Activated naive CD4-positive, alpha-beta T cell treated with anti-CD3 and anti-CD28 coated beads, Interleukin-2, amount 50 U/mL, for 72 hours (primary cell): ENCODE data around the gene SMARCB1. TPM values are rescaled to one million over a fixed set of nuclear protein-coding genes. Genes with fewer than 3 reads are reported as not detected.
A peak's percentile ranks its signal among the peaks of the same experiment; 100 is the strongest.

Source experiments
- ATAC-seq, 2 donors: fragments of 150-1000 bp; cut with Tn5 transposase; 2 replicates each; pipeline ENCODE4 v1.10.0; 2021; ENCODE audit warnings: mild to moderate bottlenecking in 2 of 2, moderate library complexity in 2 of 2
- DNase-seq, 2 donors: peaks; one replicate each; pipeline ENCODE4 v3.0.0; 2021 to 2022; ENCODE audit warnings: low spot score in 2 of 2
- H3K27ac Mint-ChIP-seq, 2 donors: one replicate each; pipeline ENCODE4 v1.8.0; 2022; ENCODE audit warnings: mild to moderate bottlenecking in 2 of 2, mixed read lengths in 2 of 2
- H3K36me3 Mint-ChIP-seq, 2 donors: one replicate each; pipeline ENCODE4 v1.8.0; 2022; ENCODE audit warnings: mixed read lengths in 2 of 2
- H3K9me3 Mint-ChIP-seq, 2 donors: one replicate each; pipeline ENCODE4 v1.8.0; 2022; ENCODE audit warnings: mixed read lengths in 2 of 2
- total RNA-seq, 2 donors: library from RNA; stranded (reverse); gene quantifications; one replicate each; pipeline ENCODE4 v1.2.3, GENCODE V29; 2022

SMARCB1 gene
- total RNA-seq, 2 donors from 2014 or later = 51.9 to 72.7 TPM

DNA sequence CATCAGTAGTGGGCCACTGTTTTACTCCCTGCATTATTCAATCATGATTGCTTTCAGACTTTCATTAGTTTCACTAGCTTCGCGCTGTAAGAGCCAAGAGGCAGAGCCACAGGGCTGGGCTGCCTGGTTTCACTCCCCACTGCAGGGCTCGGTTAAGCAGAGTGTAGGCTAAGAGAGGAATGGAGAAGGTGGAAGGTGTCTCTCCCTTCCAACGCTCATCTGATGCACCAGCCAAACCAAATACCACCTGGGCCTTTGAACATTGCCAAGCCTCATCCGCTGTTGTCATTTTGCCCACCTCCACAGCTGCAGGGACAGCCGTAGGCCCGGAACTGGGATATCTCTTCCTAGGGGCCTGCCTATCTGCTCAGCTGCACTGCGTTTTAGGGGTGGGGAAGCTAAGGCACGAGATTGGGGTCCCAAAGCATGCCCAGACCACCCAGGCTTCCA is 480 bp upstream of the SMARCB1 start:
- Mint-ChIP-seq H3K36me3 (no peaks in the 10 kb centered on the region), H3K9me3 (no peaks in the 10 kb centered on the region), H3K27ac (peak overlapping the region; percentile 94 to 98)
- peak; percentile 7 to 40 for ATAC-seq
- DNase-seq = peak in 1 of 2 donors; percentile 64

DNA sequence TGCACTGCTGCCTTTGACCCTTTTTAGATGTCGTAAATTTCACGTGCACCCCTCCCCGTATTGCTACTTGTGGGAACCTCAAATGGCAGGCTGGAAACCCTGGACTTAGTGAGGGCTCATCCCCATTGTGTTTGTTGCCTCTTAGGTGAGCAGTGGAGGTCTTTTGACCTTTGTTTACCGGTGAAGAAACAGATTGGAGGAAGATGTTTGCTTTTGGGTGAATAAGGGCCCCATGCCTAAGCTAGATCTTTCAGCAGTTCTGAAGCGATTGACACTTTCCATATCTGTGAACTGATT is 782 bp downstream of the SMARCB1 start:
- ATAC-seq = peak in 1 of 2 donors; percentile 35
- Mint-ChIP-seq H3K27ac (peak overlapping the region; percentile 86 to 94), H3K36me3 (no peaks in the 10 kb centered on the region), H3K9me3 (no peaks in the 10 kb centered on the region)
- no peak for DNase-seq

DNA sequence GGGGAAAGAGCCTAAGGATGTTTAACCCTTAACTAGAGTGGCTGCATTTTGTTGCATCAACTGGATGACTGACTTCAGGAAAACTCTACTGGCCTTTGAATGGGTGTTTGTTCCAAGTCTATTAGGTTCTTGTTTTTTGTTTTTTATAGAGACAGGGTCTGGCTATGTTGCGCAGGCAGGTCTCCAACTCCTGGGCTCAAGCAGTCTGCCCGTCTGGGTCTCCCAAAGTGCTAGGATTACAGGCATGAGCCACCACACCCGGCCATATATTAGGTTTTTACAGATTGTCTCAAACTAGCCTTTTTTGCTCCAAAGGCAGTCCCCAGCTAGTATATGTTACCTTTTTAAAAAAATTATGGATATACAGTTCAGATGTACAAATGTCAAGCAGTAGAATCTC is 1.1 kb downstream of the SMARCB1 start:
- H3K36me3 Mint-ChIP-seq = peaks cover 0 to 1% of the 10 kb centered on the region in 2 donors
- ATAC-seq (no peak), DNase-seq (no peak)
- H3K9me3 Mint-ChIP-seq = no peaks in the 10 kb centered on the region
- H3K27ac Mint-ChIP-seq = peak overlapping the region; percentile 86 to 94

DNA sequence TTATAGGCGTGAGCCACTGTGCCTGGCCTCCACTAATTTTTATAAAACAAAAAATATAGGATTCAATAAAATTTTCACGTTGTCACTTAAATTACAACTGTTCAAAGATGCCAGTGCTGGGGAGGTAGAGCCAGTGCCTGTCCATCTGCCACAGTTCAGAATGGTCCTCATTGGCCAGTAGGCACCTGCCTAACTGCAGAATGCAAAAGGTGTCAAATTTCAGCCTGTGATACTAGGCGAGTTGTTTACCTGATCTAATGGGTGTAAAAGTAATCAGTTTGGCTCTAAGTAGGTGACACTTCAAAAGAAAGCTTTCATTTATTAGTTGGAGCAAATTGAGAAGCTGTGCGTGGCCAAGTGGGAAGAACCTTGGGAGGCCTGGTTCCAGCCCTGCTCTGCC is 2.4 kb downstream of the SMARCB1 start:
- H3K36me3 Mint-ChIP-seq = peaks cover 4 to 8% of the 10 kb centered on the region in 2 donors
- DNase-seq = no peak

DNA sequence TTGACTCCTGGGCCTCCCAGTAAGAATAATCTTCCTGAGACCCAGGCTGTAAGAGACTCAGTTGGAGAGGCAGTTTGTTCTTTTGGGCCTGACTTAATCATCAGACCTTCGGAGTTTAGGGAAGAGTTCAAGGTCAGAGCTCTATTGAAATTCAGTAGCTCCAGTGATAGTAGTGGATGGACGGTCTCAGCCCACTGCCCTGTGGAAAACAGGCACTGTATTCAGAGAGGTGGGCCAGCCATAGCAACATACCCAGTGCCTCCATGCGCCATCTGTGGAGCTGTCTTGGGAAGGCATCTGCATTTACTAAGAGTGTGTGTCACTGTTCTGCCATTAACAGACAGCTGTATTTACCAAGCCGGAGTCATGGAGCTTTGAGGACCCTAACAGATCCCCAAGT is 2.9 kb downstream of the SMARCB1 start:
- Mint-ChIP-seq H3K9me3 (no peaks in the 10 kb centered on the region), H3K36me3 (peaks cover 4 to 8% of the 10 kb centered on the region in 2 donors), H3K27ac (no peak overlapping the region)
- ATAC-seq (no peak), DNase-seq (no peak)

More for the DNA sequence above, 2.4 kb downstream of the SMARCB1 start:
- ATAC-seq = no peak
- no peaks in the 10 kb centered on the region for H3K9me3 Mint-ChIP-seq
- H3K27ac Mint-ChIP-seq = peak overlapping the region in 1 of 2 donors; percentile 82

DNA sequence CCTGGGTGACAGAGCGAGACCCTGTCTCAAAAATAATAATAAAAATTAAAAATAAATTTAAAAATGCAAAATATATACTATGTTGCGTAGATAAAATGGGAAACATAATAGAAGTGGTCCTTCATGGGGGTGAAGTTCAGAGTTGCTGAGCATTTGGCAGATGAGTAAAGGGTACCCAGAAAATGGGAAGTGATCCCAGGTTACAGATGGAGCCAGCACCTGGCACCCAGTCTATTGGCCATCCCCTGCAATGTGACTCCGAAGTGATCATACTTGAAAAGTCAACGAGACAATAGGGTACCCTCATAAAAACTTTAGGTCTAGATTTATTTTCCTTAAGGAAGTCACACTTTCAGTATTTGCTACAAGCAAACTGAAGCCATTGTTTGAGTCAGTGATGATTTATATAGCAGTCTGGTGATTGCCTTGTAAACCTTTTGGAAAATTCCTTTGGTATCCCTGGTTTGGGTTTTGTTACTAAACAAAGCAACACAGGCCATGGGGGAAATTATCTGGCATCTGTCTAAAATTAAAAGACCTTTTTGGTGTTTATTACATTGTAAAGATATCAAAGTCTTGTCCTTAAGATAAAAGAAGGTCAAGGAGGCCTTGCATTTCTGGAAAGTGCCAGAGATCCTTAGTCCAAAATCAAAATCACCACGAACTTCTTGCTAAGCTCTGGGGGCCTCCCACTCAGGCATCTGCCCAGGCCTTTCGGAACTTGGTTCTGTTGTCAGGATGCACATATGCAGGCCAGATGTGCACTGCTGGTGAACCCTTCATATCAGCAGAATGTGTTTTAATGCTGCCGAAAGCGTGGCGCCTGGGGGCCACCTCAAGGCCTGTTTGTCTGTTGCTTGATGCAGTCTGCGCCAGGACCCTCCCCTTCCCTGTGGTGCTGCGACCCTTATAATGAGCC is 4.3 kb downstream of the SMARCB1 start:
- Mint-ChIP-seq H3K9me3 (no peaks in the 10 kb centered on the region), H3K36me3 (peaks cover 4 to 10% of the 10 kb centered on the region in 2 donors), H3K27ac (no peak overlapping the region)
- DNase-seq = no peak
- no peak for ATAC-seq

DNA sequence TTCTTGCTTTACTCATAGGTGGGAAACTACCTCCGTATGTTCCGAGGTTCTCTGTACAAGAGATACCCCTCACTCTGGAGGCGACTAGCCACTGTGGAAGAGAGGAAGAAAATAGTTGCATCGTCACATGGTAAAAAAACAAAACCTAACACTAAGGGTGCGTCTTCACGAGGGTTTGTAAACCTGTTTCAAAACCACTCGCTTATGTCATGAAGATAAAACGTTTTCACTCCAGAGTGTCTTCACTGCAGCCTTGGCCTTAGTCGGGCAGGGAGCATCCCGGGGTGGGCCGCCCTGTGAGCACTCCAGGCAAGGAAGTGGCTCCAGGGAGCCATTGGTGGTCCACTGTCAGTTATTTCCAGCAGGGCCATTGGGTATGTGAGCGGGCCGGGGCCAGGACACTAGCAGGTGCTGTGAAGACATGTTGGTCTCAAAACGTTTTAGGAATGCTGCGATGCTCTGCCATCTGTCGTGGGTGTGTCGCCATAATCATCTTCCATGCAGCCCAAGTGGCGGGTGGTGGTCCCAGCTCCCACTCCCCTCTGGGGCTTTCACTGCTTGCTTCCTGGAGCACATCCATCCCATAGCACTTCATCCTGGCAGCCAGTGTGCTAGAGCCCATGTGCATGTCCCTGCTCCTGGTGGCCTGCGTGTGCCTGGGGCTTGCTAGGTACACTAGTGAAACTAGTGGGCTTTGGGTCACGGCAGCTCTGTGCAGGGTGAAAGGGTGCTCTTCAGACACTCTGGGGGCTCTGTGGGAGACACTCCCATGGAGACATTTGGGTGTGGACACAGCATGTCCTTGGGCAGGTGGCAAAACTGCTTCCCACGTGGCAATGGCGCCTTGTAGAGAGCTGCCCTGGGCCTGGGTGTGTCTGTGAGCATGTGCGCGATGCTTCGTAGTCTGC is 5.2 kb downstream of the SMARCB1 start:
- Mint-ChIP-seq H3K36me3 (peaks cover 4 to 17% of the 10 kb centered on the region in 2 donors), H3K9me3 (no peaks in the 10 kb centered on the region), H3K27ac (peak overlapping the region; percentile 24 to 44)
- DNase-seq = no peak
- no peak for ATAC-seq

DNA sequence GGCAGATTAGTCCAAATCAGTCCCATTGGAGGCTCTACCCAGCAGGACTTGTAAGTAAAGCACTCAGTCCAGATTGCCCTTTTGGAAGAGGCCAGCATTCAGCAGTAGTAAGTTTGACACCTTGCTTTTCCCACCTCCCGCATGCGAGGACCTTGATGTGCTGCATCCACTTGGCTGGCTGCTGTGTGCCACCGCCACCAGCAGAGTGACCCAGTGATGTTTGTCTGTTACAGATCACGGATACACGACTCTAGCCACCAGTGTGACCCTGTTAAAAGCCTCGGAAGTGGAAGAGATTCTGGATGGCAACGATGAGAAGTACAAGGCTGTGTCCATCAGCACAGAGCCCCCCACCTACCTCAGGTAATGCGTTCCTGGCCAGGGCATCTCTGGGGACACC is 6.6 kb downstream of the SMARCB1 start:
- ATAC-seq (no peak), DNase-seq (no peak)
- Mint-ChIP-seq H3K36me3 (peaks cover 4 to 17% of the 10 kb centered on the region in 2 donors), H3K9me3 (no peaks in the 10 kb centered on the region), H3K27ac (peak overlapping the region; percentile 15 to 51)

DNA sequence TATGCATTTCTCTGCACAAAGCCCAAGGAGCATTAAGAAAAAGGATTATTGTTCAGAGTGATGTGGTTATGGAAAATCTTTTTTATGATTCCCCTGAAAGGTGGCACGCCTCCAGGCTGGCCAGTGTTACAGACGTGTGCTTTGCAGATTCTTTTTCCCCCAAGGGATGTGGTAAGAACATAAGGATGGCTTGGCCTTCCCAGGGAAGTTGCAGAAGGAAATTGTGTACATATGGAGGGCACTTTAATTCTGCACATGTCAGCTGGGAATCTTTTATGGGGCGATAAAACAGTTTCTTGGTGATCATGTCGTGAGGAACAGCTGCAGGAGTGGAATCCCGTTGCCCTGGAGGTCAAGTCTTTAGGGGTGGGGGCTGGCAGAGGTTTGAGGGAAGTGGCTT is 9.7 kb downstream of the SMARCB1 start:
- ATAC-seq (no peak), DNase-seq (no peak)
- H3K36me3 Mint-ChIP-seq = peaks cover 4 to 30% of the 10 kb centered on the region in 2 donors
- H3K27ac Mint-ChIP-seq = peak overlapping the region in 1 of 2 donors; percentile 29
- H3K9me3 Mint-ChIP-seq = no peaks in the 10 kb centered on the region

DNA sequence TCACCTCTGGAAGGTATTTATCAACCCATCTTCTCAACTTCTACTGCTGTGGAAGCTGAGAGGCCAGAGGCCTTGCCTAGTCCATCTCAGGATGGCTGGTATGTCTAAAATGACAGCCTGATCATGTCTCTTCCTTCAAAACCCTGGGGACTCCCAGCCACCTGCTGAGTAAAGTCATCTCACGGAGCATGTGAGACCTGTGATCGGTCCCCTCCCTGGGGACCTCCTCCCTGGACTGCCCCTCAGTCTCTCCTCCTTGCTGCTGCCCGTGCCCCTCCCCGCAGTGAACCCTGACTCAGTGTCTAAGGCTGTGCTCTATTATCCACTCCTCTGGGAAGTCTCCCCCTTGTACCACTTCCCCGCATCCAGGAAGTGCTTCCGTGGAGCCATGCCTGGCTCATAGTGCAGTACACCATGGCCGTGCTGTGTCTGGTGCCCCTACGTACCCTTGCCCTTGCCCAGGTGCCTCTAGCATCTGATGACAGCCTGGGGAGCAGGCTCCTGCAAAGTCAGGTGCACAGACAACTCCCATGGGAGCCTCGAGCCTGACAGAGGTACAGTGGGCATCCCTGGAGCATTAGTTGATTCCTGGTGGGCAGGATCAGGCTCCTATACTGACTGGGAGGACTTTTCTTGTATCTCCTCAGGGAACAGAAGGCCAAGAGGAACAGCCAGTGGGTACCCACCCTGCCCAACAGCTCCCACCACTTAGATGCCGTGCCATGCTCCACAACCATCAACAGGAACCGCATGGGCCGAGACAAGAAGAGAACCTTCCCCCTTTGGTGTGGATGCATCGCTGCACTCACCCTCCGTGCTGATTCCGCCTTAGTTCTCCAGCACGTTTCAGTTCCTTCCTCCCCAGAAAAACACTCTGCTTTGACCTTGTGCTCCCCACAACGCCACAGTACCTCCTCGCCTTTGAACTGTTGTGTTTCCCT is 13.8 kb downstream of the SMARCB1 start:
- H3K27ac Mint-ChIP-seq = peak overlapping the region; percentile 24 to 59
- peaks cover 7 to 26% of the 10 kb centered on the region in 2 donors for H3K36me3 Mint-ChIP-seq
- no peaks in the 10 kb centered on the region for H3K9me3 Mint-ChIP-seq
- DNase-seq = no peak
- ATAC-seq = no peak

DNA sequence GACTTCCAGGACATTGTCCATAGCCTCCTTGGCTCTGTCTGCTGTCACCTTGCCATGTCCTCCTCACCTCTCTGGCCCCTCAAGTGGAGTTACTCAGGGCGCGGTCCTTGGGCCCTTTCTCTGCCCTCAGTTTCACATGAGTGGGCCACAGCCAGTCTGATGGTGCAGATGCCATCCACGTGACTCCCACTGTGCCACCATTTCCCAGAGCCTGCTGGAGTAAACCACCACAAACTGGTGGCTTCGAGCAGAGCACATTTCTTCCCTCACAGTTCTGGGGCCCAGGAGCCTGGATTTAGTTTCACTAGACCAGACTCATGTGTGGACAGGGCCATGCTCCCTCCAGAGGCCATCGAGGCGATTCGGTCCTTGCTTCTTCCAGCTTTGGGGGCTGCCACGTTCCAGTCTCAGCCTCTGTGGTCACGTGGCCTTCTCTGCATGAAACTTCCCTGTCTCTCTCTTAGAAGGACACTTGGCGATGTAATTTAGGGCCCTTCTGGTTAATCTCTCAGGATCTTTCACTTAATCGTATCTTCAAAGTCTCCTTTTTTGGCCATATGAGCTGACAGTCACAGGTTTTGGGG is 14.6 kb downstream of the SMARCB1 start:
- peaks cover 7 to 21% of the 10 kb centered on the region in 2 donors for H3K36me3 Mint-ChIP-seq
- DNase-seq = no peak

DNA sequence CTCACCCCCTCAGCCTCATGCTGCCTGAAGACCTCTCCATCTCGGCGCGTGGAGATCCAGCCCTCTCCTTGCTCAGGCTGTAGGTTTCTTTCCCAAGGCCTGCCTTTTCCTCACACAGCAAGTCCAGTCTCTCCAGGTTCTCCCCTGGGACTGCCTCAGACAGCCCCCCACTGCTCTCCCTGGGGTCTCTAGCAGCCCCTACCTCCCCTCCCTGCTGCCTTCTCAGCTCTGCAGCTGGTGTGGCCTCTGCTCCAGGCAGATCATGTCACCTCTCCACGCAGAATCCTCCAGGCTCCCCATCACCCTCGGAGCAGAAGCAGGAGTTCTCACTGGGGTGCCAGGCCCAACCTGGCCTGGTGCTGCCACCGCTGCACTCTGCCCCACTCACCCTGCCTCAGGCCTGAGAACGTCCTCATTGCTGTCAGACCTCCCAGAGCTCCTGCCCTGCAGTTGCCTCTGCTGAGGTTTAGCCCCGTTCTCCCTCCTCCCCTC is 15.2 kb downstream of the SMARCB1 start:
- H3K36me3 Mint-ChIP-seq = peaks cover 7 to 17% of the 10 kb centered on the region in 2 donors
- DNase-seq (no peak), ATAC-seq (no peak)
- H3K27ac Mint-ChIP-seq = peak overlapping the region; percentile 18 to 34
- H3K9me3 Mint-ChIP-seq = no peaks in the 10 kb centered on the region

More for the DNA sequence above, 14.6 kb downstream of the SMARCB1 start:
- no peaks in the 10 kb centered on the region for H3K9me3 Mint-ChIP-seq
- no peak for ATAC-seq
- peak overlapping the region; percentile 24 to 59 for H3K27ac Mint-ChIP-seq

DNA sequence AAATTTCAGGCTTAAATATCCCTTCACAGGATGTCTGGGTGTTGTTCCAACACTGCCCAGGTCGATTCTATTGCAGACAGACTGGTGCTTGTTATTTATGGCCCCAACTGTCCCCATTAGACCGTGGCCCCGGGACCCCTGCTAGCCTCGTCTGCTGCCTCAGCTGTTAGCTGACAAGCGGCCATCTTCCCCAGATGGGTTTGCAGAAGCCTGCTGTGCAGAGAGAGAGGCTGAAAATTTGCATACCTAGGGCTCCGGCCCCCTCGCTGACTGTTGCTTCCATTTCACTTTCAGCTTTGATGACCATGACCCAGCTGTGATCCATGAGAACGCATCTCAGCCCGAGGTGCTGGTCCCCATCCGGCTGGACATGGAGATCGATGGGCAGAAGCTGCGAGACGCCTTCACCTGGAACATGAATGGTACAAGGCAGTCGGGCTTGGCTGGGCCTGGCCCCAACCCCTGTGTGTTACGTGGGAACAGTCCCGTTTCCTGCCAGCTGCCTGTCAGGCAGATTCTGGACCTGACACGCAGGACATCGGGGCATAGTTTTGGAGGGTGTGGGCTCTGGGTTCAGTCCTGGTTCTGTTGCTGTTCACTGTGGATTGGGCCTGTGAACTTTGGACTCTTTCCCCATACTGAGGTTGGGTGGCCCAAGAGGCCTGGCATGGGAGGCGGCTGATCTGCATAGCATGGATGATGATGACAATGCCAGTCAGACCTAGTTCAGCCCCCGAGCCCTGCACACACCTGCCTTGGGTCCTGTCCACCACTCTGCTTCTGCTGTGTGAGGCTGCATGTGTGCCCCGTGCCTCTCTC is 16.4 kb downstream of the SMARCB1 start:
- H3K27ac Mint-ChIP-seq = no peak overlapping the region
- H3K9me3 Mint-ChIP-seq = no peaks in the 10 kb centered on the region
- peaks cover 7 to 17% of the 10 kb centered on the region in 2 donors for H3K36me3 Mint-ChIP-seq
- ATAC-seq (no peak), DNase-seq (no peak)

DNA sequence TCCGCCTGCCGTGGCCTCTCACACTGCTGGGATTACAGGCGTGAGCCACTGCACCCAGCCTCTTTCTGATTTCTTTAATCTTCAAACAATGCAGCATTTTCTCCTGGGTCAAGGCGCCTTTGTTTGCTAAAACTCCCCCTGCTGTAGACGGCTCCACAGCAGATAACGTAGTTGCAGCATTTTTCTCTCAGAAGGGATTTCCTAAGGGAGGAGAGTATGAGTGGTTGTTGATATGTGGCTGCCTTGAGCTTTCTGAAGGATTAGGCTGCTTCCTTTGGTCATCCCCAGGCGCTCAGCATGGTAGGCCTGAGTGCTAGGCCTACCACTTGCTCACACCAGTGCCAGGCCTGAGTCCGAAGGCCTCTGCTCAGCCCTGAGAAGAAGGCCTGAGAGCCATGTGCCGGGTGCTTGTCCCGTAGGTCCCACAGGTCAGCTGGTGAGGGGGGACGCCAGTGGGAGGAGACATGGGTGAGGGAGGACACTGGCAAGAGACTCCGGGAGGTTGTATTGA is 18.1 kb downstream of the SMARCB1 start:
- peaks cover 7 to 17% of the 10 kb centered on the region in 2 donors for H3K36me3 Mint-ChIP-seq
- no peak for ATAC-seq
- H3K27ac Mint-ChIP-seq = peak overlapping the region in 1 of 2 donors; percentile 15

DNA sequence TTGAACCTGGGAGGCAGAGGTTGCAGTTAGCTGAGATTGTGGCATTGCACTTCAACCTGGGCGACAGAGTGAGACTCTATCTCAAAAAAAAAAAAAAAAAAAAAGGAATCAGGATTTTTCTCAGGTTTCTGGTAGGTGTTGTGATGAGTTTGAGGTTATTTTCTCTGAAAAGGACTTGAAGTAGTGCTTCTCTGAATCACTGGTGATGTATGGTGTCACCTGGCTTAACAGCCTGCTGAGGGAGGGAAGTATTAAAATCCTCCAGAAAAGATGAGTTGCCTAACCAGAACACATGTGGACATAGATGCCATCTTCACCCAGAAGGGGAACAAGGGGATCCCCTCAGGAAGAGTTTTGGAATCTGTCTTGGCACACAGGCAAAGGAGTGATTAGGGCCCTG is 20.1 kb downstream of the SMARCB1 start:
- H3K27ac Mint-ChIP-seq = peak overlapping the region in 1 of 2 donors; percentile 22
- DNase-seq = no peak
- ATAC-seq = no peak
- no peaks in the 10 kb centered on the region for H3K9me3 Mint-ChIP-seq
- H3K36me3 Mint-ChIP-seq = peaks cover under 1 to 12% of the 10 kb centered on the region in 2 donors

More for the DNA sequence above, 18.1 kb downstream of the SMARCB1 start:
- DNase-seq = no peak
- H3K9me3 Mint-ChIP-seq = no peaks in the 10 kb centered on the region
